Medulla oblongata (tissue), 1 donor: ENCODE data around the gene TAPBPL.
"Not testable (repeated sequence)": the region's sequence is repeated elsewhere in the genome, so short reads cannot be mapped to it uniquely, and the experiment has no call there.

ENCODE experiments used
- DNase-seq: peaks from one replicate; pipeline ENCODE4 v3.0.0-alpha.2; 2015; ENCODE audit errors: extremely low spot score

The TAPBPL gene

DNA sequence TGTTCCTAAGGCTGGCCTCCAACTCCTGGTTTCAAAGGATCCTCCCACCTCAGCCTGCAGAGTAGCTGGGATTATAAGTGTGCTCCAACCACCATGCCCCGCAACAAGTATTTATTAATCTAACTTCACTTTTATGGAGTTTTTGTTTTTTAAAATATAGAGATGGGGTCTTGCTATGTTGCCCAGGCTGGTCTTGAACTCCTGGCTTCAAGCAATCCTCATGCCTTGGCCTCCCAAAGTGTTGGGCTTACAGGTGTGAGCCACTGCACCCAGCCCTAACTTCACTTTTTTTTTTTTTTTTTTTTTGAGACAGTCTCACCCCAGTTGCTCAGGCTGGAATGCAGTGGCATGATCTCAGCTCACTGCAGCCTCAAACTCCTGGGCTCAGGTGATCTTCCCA, 38.8 kb downstream of the TAPBPL start:
- not testable (repeated sequence) for DNase-seq

DNA sequence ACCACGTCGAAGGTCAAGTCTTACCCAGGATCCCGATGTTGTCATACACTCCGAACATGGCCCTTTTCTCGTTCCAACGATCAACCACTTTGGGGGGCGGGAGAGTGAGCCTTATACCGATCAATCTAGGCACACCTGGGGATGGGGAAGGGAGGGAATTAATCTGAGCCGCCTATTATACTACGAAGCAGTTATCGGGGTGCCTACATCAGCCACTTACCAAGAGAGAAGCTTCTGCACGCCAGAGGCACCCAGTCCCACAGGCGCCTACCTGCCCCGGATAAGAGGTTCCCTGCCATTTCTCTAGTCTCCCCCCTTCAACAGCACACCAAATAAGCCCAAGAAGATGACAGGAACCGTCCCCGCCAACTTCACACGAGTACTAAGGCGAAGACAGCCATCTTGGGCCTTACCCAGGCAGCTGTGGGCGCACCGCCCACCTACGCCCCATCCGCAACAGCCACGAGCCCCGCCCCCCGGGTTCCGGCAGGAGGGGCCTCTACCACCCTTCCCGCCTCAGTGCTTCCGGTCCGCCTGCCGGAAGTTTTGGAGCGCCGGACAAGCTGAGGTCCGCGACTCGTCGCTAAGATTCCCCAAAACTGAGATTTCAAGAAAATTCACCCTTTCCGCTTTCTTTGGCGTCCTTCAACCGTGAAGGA, 41.1 kb downstream of the TAPBPL start, which contains the start of gene MRPL51:
Gene MRPL51 (minus strand): TSS at position 425 of the 659 bp plus-strand sequence. CDS start 126 bp downstream, at position 299.
- DNase-seq: peak; percentile 97

DNA sequence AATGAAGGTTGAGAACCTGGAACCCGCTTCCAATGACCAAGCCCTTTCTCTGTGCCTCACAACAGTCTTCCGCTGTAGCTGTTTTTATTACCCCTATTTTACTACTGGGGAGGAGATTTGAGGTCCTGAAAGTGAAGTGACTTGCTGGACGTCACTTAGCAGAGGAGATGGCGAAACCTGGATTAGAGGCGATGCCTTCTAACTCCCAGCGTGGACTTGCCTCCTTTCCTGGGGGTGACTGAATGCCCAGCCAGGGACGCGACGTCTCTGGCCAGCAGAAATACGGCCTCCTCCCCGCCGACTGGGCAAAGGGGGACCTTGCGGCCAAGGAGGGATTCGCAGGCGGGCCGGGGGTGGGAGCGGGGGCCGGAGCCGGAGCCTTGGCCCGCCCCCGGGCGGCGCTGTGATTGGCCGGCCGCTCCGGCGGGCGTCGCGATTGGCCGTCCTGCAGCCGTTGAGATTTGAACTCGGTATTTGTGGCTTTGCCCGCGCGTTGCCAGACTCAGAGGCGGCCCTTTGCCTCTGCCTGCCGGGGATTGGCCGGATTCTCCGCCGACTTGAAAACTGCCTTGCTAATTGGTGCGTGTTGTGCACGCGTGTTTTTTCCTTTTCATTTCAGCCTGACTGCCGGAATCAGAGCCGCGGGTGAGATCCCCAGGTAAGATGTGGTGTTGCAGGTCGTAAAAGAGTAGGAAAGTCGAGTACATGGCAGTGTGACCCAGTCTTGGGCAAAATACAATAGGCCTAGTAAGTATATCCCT, 41.8 kb downstream of the TAPBPL start, which contains the start of gene NCAPD2:
Gene NCAPD2 (plus strand): TSS at position 606 of the 761 bp plus-strand sequence. CDS start 997 bp downstream, outside the sequence.
- DNase-seq: peak; percentile 98

DNA sequence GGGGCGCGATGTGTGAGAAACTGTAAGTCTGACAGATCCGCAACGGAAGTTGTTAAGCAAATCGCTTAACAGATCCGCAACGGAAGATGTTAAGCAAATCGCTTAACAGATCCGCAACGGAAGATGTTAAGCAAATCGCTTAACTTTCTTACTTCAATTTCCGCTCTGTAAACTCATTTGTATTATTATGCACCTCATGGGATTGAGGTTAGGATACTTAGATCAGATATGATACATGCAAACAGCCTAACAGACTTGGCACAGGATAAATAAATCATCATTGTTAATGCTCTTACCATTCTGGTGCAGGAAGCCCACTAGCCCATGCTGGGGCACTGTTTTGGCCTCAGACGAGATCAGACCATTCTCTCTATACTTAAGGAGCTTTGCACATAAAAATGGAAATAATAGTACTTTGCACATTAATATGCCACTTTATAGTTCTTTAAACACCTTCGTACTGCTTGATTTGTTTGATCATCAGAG, 42.5 kb downstream of the TAPBPL start:
- DNase-seq: peak; percentile 19

DNA sequence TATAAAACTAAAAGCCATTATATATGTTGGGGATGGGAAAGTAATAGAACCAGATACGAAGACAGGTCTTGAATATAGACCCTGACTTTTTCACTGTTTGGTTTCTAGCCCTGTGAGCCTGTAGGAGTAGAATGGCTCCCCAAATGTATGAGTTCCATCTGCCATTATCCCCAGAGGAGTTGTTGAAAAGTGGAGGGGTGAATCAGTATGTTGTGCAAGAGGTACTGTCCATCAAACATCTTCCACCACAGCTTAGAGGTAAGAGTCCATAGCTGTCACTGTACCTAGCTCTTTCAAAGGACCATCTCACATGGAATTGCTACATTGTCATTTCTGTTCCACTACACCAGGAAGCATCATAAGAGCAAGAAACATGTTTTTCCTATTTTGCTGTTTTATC, 43.1 kb downstream of the TAPBPL start:
- DNase-seq: no peak

DNA sequence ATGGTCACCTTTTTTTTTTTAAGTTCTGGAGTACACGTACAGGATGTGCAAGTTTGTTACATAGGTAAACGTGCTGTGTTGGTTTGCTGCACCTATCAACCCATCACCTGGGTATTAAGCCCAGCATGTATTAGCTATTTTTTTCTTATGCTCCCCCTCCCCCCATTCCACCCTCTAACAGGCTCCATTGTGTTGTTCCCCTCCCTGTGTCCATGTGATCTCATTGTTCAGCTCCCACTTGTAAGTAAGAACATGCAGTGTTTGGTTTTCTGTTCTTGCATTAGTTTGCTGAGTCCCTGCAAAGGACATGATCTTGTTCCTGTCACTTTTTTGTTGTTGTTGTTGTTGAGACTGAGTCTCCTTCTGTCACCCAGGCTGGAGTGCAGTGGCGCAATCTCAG, 45.4 kb downstream of the TAPBPL start:
- DNase-seq: peak; percentile 60

DNA sequence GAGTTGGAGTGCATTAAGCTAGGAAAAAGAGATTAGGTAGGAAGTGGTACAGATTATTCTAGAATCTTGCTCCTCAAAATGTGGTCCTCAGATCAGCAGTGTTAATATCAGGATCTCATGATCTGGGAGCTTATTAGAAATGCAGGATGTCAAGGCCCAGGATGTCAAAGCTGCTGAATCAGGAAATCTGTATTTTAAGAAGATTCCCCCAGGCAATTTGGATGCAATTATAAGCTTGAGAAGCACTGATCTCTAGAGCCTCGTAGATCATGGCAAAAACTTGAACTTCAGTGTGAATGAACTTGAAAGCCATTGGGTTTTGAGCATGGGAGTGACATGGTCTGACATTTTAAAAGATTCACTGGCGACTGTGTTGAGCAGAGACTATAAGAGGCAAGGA, 48.6 kb downstream of the TAPBPL start:
- no peak for DNase-seq

DNA sequence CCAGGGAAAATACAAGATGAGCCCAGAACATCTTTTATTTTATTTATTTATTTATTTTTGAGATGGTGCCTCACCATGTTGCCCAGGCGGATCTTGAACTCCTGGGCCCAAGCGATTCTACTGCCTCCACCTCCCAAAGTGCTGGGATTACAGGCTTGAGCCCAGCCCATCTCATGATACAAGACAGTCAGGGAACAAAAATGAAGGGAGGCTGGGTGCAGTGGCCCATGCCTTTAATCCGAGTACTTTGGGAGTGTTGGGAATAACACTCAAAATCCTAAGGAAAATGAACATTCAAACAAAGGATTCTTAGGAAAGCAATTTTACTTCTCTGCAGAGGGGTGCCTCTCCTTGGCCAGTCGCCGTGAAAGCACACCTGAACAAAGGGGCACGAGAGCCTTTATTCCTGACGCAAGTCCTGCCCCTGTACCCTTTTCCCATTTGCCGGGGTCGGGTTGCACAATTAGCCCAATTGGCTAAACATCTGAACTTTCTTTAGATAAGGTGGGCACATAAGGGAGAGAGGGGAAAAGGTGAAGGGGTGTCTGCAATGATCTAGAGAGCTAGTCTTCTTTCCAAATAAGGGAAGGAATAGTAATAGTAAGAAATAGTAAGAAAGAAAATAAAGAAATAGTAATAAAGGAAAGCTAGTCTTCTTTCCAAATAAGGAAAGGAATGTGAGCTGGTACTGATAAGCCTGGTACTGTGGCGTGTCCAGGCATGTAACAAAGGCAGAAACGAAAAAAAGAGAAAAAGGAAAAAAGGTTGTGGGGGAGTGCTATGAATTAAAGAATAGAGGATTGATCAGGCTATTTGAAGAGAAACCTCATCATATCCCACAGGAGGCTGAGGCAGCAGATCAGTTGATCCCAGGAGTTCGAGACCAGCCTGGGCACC, 55.5 kb downstream of the TAPBPL start:
- no peak for DNase-seq

DNA sequence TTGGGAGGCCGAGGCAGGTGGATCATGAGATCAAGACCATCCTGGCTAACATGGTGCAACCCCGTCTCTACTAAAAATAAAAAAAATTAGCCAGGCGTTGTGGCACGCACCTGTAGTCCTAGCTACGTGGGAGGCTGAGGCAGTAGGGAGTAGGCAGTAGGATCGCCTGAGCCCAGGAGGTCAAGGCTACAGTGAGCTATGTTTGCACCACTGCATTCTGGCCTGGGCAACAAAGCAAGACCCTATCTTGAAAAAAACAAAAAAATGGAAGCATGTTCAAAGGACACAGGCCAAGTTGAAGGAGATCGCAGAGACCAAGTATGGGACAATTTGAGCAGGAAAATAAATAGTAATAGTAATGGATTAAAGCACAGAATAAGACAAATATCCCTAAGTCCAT, 56.2 kb downstream of the TAPBPL start:
- no peak for DNase-seq
